NCI-H1105 treated with DMSO at 0.1 percent for 48 hours (cell line): ENCODE results near the gene WHRN.

Experiments
- DNase-seq: peaks from one replicate; lab custom pipeline; 2025; lab: John Stamatoyannopoulos, UW

Gene WHRN

GRCh38 chr9:114364134-114365041 is 140.9 kb downstream of the WHRN start:
- no peak for DNase-seq

DNA sequence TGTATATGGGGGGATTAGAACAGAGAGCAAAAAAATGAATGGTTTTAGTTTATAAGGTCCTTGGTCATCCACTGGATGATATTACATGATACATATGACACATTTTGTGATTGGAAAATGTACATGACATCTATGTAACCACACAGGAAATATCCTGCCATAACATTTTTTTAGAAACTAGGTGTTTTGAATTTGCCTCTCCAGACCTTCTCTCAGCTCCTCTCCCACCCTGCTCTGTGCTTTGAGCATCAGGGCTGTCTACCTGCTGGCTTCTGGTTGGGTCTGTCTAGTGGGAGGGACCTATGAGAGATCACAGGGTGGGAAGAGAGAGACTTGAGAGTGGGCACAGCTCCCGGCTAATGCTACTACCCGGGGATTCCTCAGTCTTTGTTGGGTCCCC is 141.8 kb downstream of the WHRN start:
- no peak for DNase-seq

DNA sequence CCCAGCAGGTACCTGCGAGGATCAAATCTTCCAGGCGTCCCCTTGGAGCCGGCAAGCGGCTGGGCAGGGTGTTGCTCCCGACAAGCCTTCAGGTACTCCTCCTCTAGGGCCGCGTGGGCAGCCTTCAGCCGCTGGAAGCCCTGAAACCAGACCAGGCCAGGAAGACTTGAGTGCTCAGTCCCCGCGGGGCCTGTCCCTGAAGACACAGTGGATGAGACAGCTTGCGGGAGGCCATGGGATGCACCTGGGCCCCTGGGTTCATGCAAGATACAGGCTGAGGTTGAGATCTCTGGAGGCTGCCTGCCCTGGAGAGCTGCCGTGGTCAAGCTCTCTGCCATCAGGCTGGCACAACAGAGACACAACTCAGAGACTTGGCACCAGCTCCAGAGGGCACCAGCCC is 142.9 kb downstream of the WHRN start:
- no peak for DNase-seq

GRCh38 chr9:114361542-114361941 is 143.7 kb downstream of the WHRN start:
- no peak for DNase-seq

DNA sequence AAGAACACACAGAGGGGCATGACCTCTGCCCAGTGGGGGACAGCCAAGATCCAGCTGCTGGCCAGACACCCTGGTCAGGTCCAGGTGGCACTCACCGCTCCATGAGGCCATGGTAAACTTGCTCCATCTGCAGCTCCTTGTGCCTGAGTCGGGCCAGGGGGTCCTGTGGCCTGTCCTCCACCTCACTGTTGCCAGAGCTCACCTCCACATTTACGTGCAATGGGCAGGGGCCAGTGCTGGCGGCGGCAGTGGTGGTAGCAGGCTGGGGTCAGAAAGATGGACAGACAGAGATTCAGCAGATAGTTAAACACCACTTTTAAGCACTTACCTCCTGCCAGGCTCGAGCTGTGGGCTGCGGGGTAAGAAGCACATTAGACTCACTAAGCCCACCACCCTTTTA is 145.5 kb downstream of the WHRN start:
- DNase-seq: no peak

DNA sequence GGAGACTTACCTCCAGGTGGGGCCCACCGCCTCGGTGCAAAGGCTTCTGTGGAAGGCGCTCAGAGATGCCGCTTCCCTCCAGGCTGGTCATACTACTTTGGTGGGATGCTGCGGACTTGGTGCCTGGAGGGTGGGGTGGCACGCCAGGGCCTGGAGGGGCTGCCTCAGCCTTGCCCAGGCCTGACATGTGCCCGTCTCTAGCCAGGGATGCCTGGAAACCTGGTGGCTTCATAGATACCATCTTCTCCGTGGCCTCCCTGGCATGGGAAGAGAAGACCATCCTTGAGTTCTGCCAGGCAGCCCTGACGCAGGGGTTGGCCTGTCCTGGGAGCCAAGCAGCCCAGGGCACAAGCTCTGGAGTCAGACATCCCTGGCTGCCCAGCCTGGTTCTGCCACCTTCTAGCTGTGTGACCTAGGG is 147.4 kb downstream of the WHRN start:
- DNase-seq: no peak

GRCh38 chr9:114357360-114357759 is 147.9 kb downstream of the WHRN start:
- DNase-seq: no peak

- DNase-seq: no peak
These were observed 148.5 kb downstream of the WHRN start for GRCh38 chr9:114356792-114357191.

- DNase-seq: no peak
These were observed 149.5 kb downstream of the WHRN start for GRCh38 chr9:114355821-114356220.
